Osteocyte (in vitro differentiated cells): Measurements from ENCODE around the gene GALP. TPM values are rescaled to one million over a fixed set of nuclear protein-coding genes. Genes with fewer than 3 reads are reported as not detected.

Experiments
- DNase-seq: peaks from one replicate; pipeline ENCODE4 v3.0.0; 2021; ENCODE audit warnings: mixed read lengths; ENCODE audit not compliant: unreplicated experiment; ENCODE audit errors: extremely low spot score
- H3K27ac Mint-ChIP-seq: one replicate; pipeline ENCODE4 v1.8.0; 2021; ENCODE audit warnings: mild to moderate bottlenecking, mixed read lengths; ENCODE audit not compliant: unreplicated experiment
- H3K27me3 Mint-ChIP-seq: one replicate; pipeline ENCODE4 v1.8.0; 2021; ENCODE audit warnings: mixed read lengths; ENCODE audit not compliant: unreplicated experiment
- H3K36me3 Mint-ChIP-seq: one replicate; pipeline ENCODE4 v1.8.0; 2021; ENCODE audit warnings: mixed read lengths; ENCODE audit not compliant: unreplicated experiment
- H3K4me1 Mint-ChIP-seq: one replicate; pipeline ENCODE4 v1.8.0; 2021; ENCODE audit warnings: mixed read lengths; ENCODE audit not compliant: unreplicated experiment
- H3K4me3 Mint-ChIP-seq: one replicate; pipeline ENCODE4 v1.8.0; 2021; ENCODE audit warnings: mild to moderate bottlenecking, moderate library complexity, mixed read lengths; ENCODE audit not compliant: unreplicated experiment
- H3K9me3 Mint-ChIP-seq: one replicate; pipeline ENCODE4 v1.8.0; 2021; ENCODE audit warnings: mixed read lengths; ENCODE audit not compliant: unreplicated experiment
- CTCF ChIP-seq: fragments of 200-600 bp; sonication (generic); IDR thresholded peaks from 2 replicates; pipeline ENCODE4 v1.5.0; 2021; ENCODE audit warnings: antibody characterized with exemption, mild to moderate bottlenecking, moderate library complexity
- total RNA-seq: library from RNA; stranded (reverse); gene quantifications from 2 replicates; pipeline ENCODE4 v1.2.1, GENCODE V29; 2021

GALP gene
- total RNA-seq, 1 donor from 2014 or later: not detected

DNA sequence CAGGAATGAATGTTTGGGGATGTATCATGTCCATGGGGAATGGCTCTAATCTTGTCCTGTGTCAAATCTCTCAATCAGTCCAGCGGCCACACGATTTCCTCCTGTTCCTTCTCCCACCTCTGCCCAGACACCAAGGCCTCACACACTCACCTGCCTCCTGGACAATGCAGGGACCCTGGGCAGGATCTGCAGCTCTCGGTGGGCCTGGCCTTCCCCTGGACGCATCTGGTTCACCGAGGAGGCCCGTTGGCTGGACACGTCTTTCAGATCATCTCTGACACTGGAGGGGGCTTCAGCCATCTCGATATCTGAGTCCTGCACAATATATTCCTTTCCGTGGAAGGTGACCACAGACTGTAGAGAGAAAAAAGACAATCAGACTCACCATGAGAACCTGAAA lies 47.7 kb downstream of the GALP start:
- no peak overlapping the region for H3K27ac Mint-ChIP-seq
- H3K36me3 Mint-ChIP-seq: peaks cover 14% of the 10 kb centered on the region
- H3K27me3 Mint-ChIP-seq: no peaks in the 10 kb centered on the region
- TF ChIP-seq CTCF: no peak
- H3K4me1 Mint-ChIP-seq: no peaks in the 10 kb centered on the region
- no peak for DNase-seq
- no peak overlapping the region for H3K4me3 Mint-ChIP-seq
- no peaks in the 10 kb centered on the region for H3K9me3 Mint-ChIP-seq

Other genes starting within 250 kb of the GALP start
- gene NLRP13, start 243.7 kb upstream of the GALP start, total RNA-seq: not detected in 2 replicates
- gene NLRP8, start 228.2 kb upstream of the GALP start, total RNA-seq: not detected in 2 replicates
- not detected in 2 replicates for gene NLRP5, start 189.2 kb upstream of the GALP start, total RNA-seq
- 27.8 and 31.4 TPM in 2 replicates for gene ZNF787, start 54.7 kb upstream of the GALP start, total RNA-seq
- gene ZNF444, start 34.7 kb upstream of the GALP start, total RNA-seq: 41.6 and 47.9 TPM in 2 replicates
- not detected in 2 replicates for gene ZSCAN5B, start 21.8 kb downstream of the GALP start, total RNA-seq
- gene ZSCAN5C, start 26.3 kb downstream of the GALP start, total RNA-seq: not detected in 2 replicates
- not detected in 2 replicates for gene EDDM13, start 96.7 kb downstream of the GALP start, total RNA-seq
- gene ZSCAN5A, start 138.8 kb downstream of the GALP start, total RNA-seq: 8.9 and 11.1 TPM in 2 replicates
- gene ZNF582, start 217.5 kb downstream of the GALP start, total RNA-seq: 3.8 and 6.1 TPM in 2 replicates
- 9.5 and 10.2 TPM in 2 replicates for gene ZNF583, start 228.3 kb downstream of the GALP start, total RNA-seq